Right atrium auricular region (tissue), 2 donors: ENCODE results near the gene CLIP2. TPM values are rescaled to one million over a fixed set of nuclear protein-coding genes. Genes with fewer than 3 reads are reported as not detected.
"Not testable (repeated sequence)": the region's sequence is repeated elsewhere in the genome, so short reads cannot be mapped to it uniquely, and the experiment has no call there.

Experiments used
- DNase-seq: peaks from one replicate; pipeline ENCODE4 v3.0.0-alpha.2; 2019; ENCODE audit warnings: low spot score
- H3K27ac ChIP-seq, 2 donors: fragments of 200-600 bp; sonication (generic); 1 replicate in 1 of 2; 2 replicates in 1 of 2; pipeline ENCODE4 v1.5.1; 2016 to 2019
- H3K27me3 ChIP-seq, 2 donors: fragments of 200-600 bp; sonication (generic); one replicate each; pipeline versions ENCODE4 v1.5.1 to v1.6.0; 2017 to 2019
- H3K36me3 ChIP-seq: fragments of 200-600 bp; sonication (generic); one replicate; pipeline ENCODE4 v1.5.1; 2016
- H3K4me1 ChIP-seq, 2 donors: fragments of 200-600 bp; sonication (generic); one replicate each; pipeline versions ENCODE4 v1.5.1 to v1.6.0; 2017 to 2019
- H3K4me3 ChIP-seq, 2 donors: fragments of 200-600 bp; sonication (generic); 1 replicate in 1 of 2; 2 replicates in 1 of 2; pipeline ENCODE4 v1.5.1; 2017 to 2019; ENCODE audit warnings: mild to moderate bottlenecking in 1 of 2, moderate library complexity in 1 of 2
- H3K9me3 ChIP-seq, 2 donors: fragments of 200-600 bp; sonication (generic); one replicate each; pipeline ENCODE4 v1.5.1; 2019
- total RNA-seq, 2 donors: library from RNA; depleted of rRNA; stranded (reverse); fragments of >200 nt; gene quantifications; one replicate each; pipeline ENCODE4 v1.1.0, GENCODE V29; 2016
- TF ChIP-seq, protein P1 (sequence below), 2 donors: fragments of 200-600 bp; sonication (generic); IDR thresholded peaks; one replicate each; pipeline ENCODE4 v1.5.1; 2019; ENCODE audit warnings: antibody characterized with exemption in 2 of 2

The CLIP2 gene
- total RNA-seq, 2 donors from 2014 or later: 9.5 to 12.1 TPM

- Histone ChIP-seq H3K27me3 (no peaks in the 10 kb centered on the region), H3K36me3 (no peaks in the 10 kb centered on the region), H3K4me1 (no peaks in the 10 kb centered on the region), H3K27ac (no peak overlapping the region), H3K4me3 (no peak overlapping the region), H3K9me3 (no peaks in the 10 kb centered on the region)
- TF ChIP-seq, protein P1, sequence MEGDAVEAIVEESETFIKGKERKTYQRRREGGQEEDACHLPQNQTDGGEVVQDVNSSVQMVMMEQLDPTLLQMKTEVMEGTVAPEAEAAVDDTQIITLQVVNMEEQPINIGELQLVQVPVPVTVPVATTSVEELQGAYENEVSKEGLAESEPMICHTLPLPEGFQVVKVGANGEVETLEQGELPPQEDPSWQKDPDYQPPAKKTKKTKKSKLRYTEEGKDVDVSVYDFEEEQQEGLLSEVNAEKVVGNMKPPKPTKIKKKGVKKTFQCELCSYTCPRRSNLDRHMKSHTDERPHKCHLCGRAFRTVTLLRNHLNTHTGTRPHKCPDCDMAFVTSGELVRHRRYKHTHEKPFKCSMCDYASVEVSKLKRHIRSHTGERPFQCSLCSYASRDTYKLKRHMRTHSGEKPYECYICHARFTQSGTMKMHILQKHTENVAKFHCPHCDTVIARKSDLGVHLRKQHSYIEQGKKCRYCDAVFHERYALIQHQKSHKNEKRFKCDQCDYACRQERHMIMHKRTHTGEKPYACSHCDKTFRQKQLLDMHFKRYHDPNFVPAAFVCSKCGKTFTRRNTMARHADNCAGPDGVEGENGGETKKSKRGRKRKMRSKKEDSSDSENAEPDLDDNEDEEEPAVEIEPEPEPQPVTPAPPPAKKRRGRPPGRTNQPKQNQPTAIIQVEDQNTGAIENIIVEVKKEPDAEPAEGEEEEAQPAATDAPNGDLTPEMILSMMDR (IDR thresholded peaks at IDR 0.05): no peak
- no peak for DNase-seq
Measured at GRCh38 chr7:74345970-74346369, 56.8 kb downstream of the CLIP2 start.

- Histone ChIP-seq H3K4me1 (no peaks in the 10 kb centered on the region), H3K9me3 (no peaks in the 10 kb centered on the region), H3K27ac (no peak overlapping the region), H3K27me3 (no peaks in the 10 kb centered on the region), H3K4me3 (no peak overlapping the region), H3K36me3 (peaks cover 4% of the 10 kb centered on the region)
- TF ChIP-seq, protein P1 (IDR thresholded peaks at IDR 0.05): no peak
- no peak for DNase-seq
Measured at GRCh38 chr7:74349621-74350020, 60.4 kb downstream of the CLIP2 start.

GRCh38 chr7:74350751-74351150, 61.5 kb downstream of the CLIP2 start:
- no peak for DNase-seq
- TF ChIP-seq, protein P1 (IDR thresholded peaks at IDR 0.05): no peak
- Histone ChIP-seq H3K4me1 (no peaks in the 10 kb centered on the region), H3K27me3 (no peaks in the 10 kb centered on the region), H3K27ac (no peak overlapping the region), H3K4me3 (no peak overlapping the region), H3K9me3 (peaks cover 0 to 4% of the 10 kb centered on the region in 2 donors), H3K36me3 (peaks cover 10% of the 10 kb centered on the region)

- Histone ChIP-seq H3K9me3 (peaks cover 0 to 15% of the 10 kb centered on the region in 2 donors), H3K36me3 (peaks cover 17% of the 10 kb centered on the region), H3K27me3 (no peaks in the 10 kb centered on the region), H3K4me3 (no peak overlapping the region), H3K27ac (no peak overlapping the region), H3K4me1 (no peaks in the 10 kb centered on the region)
- no peak for DNase-seq
- TF ChIP-seq, protein P1 (IDR thresholded peaks at IDR 0.05): no peak
Measured at GRCh38 chr7:74351836-74352235, 62.6 kb downstream of the CLIP2 start.

DNA sequence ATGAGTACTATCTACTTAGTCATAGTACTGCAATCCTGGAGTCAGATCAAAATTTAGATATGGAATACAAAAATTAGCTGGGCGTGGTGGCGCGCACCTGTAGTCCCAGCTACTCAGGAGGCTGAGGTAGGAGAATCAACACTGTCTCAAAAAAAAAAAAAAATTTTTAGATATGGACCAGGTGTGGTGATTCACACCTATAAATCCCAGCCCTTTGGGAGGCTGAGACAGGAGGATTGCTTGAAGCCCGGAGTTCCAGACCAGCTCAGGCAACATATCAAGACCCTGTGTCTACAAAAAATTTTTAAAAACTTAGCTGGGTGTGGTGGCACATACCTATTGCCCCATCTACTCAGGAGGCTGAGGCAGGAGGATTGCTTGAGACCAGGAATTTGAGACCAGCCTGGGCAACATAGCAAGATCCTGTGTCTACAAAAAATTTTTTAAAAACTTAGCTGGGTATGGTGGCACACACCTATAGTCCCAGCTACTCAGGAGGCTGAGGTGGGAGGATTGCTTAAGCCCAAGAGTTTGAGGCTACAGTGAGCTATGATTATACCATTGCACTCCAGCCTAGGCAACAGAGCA, 63.4 kb downstream of the CLIP2 start:
- not testable (repeated sequence) for H3K4me1 ChIP-seq, H3K4me3 ChIP-seq, H3K27ac ChIP-seq, DNase-seq, H3K27me3 ChIP-seq
- Histone ChIP-seq H3K9me3 (peaks cover 0 to 19% of the 10 kb centered on the region in 2 donors), H3K36me3 (peaks cover 22% of the 10 kb centered on the region)

DNA sequence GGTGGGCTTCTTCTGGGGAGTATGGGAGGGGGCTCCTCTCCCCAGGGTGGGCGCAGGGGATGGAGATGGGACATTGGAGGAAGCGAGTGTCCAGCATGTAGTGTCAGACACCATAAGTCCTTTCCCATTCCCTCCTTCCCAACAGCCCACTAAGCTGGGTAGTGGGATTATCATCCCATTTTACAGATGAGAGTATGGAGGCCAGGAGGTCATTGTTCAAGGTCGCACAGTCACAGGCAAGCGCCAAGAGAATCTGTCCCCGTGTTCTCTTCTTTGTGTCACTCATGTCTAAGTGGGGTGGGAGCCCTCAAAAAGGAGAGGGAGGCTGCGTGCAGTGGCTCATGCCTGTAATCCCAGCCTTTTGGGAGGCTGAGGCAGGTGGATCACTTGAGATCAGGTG, 64.8 kb downstream of the CLIP2 start:
- DNase-seq: no peak
- Histone ChIP-seq H3K4me1 (no peaks in the 10 kb centered on the region), H3K36me3 (peaks cover 22% of the 10 kb centered on the region), H3K9me3 (peaks cover 0 to 19% of the 10 kb centered on the region in 2 donors), H3K27me3 (no peaks in the 10 kb centered on the region), H3K4me3 (no peak overlapping the region), H3K27ac (no peak overlapping the region)
- TF ChIP-seq, protein P1 (IDR thresholded peaks at IDR 0.05): no peak
